ENCODE measurements around the gene GIT2.
"Not testable (repeated sequence)": the region's sequence is repeated elsewhere in the genome, so short reads cannot be mapped to it uniquely, and the experiment has no call there.

Gene GIT2

DNA sequence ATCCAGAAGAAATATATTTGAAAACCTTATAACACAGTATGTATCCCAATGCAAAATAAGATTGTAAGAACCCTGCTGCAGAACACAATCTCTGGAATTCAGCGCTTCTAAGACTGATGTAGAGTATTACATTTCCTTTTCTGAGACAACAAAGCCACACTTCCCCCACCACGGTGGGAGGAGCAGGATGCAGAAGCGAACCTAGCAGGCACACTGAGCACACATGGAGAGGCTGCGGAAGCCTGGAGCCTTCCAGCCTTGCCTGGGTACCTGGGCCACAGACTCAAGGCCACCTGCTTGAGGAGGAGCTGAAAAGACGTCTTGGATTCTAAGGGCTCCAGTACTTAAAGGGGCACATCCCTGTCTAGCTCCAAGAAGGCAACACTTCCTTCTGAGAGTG lies 49.7 kb downstream of the GIT2 start:
- no peak for DNase-seq (ENCODE audit: low read depth in 3 of 3)

- no peak for DNase-seq (ENCODE audit: low read depth in 3 of 3)
Observed at GRCh38 chr12:109944561-109945359, 51.4 kb downstream of the GIT2 start.

- no peak for DNase-seq (ENCODE audit: low read depth in 3 of 3)
Observed at GRCh38 chr12:109943811-109944210, 52.4 kb downstream of the GIT2 start.

GRCh38 chr12:109940339-109940923 lies 55.7 kb downstream of the GIT2 start:
- no peak for DNase-seq (ENCODE audit: low read depth in 3 of 3)

- no peak for DNase-seq (ENCODE audit: low read depth in 3 of 3)
Observed at GRCh38 chr12:109939504-109939903, 56.7 kb downstream of the GIT2 start.

DNA sequence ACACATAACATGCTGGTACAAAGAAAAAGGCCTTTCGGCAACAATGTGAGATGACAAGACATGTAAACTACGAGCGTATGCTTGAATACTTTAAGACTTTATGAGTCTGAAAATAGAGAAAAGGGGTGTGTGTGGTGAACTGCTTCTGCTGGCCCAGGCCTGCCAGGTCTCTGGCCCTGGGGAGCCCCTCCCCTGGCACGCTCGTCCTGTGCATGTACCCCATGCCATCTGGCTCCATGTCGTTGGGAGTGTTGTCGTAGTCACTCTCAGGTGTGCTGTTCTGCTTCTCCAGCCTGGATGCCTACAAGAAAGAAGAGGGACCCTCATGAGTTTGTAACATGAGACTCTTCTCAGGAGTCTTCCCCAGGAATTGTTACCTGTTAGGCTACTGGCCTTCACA lies 57.2 kb downstream of the GIT2 start:
- no peak for DNase-seq (ENCODE audit: low read depth in 3 of 3)

DNA sequence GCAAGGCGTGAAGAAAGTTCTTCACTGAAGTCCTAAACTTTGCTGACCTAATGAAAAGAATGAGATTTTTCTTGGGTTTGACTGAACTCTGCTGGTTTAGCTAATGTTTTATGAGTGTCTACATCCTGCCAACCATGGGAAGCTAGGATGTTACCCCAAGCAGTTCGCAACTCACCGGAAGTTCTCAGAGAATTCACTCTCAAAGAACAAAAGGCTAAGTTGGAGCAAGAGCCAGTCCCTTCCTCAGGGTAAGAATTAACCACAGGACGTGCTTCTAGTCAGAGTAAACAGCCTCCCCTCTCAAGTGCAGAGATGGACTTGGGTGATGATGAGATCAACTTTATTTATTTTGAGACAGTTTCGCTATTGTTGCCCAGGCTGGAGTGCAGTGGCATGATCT lies 58.8 kb downstream of the GIT2 start:
- DNase-seq (ENCODE audit: low read depth in 3 of 3): no peak

GRCh38 chr12:109934026-109934425 lies 62.1 kb downstream of the GIT2 start:
- DNase-seq (ENCODE audit: low read depth in 3 of 3): peak in 1 of 3 experiments; percentile 7

DNA sequence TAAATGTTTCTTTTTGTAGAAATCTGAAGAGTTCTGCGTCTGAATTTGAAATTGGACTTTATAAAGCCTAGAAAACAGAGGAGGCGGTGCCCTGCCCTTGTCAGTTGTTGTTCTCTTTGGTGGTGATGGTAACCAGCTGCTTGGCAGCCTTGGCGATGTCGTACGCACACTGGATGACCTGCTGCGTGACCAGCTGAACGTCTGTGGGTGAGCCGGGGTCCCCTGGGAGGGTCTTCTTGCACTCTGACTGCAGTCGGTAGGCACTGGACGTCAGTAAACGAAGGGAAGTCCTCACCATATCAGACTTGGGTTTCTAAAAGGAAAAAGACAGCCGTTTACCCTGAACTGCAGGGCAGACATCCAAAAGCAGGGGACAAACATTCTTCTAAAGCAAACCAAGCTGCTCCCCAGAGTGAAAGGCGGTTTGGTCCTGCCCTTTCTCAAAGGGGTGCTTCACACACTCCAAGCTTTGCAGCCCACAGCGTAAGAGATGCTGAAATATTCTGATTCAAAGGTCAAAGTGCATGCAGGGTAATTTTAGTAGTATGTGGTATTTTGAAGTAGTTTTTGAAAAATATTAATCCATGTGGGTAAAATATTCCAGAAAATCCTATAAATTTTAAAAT lies 63.2 kb downstream of the GIT2 start:
- DNase-seq (ENCODE audit: low read depth in 3 of 3): no peak

GRCh38 chr12:109931143-109931542 lies 65.0 kb downstream of the GIT2 start:
- DNase-seq (ENCODE audit: low read depth in 3 of 3): no peak

DNA sequence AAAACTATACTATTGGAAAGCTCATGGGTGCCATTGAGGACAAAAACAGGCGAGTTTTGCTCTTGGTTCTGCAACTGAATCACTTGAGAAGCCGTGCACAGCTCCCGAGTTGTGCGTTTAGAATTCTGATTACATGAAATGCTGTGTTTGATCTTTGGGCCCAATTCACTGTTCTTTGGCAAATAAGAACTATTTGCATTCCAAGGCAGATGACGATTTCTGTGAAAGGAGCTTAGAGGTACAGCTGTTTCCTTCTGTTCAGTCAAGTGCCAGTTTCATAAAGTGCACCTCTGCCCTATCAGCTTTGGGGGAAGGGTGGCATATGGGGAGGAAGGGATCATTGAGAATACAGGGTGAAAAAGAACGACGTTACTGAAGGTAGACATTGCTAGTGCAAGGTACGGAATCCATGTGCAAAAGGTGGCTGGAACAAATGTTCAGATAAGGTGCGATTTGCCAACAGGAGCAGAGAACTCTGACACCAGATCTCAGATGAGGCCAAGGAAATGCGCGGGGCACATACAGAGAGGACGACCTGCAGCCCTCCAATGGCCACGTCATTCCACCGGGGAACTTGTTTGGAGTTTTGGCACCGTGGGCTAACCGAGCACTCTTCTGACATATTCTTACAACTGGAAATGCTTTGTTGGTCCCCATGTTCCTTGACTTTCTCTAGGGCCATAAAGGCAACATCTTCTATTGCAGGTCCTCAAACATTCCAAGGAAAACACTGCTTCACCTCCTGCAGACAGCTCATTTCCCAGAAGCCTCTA lies 66.0 kb downstream of the GIT2 start:
- no peak for DNase-seq (ENCODE audit: low read depth in 3 of 3)

DNA sequence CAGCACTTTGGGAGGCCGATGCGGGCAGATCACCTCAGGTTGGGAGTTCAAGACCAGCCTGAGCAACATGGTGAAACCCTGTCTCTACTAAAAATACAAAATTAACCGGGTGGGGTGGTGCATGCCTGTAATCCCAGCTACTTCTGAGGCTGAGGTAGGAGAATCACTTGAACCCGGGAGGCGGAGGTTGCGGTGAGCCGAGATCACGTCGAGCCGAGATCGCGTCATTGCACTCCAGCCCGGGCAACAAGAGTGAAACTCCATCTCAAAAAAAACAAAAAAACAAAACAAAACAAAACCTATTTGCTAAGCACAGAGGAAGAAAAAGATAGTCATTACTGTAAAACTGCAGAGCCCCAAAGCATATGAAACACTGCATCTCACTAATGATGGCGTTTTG lies 66.8 kb downstream of the GIT2 start:
- DNase-seq (ENCODE audit: low read depth in 3 of 3): not testable (repeated sequence)

GRCh38 chr12:109928058-109928656 lies 68.0 kb downstream of the GIT2 start:
- no peak for DNase-seq (ENCODE audit: low read depth in 3 of 3)

GRCh38 chr12:109927622-109928021 lies 68.5 kb downstream of the GIT2 start:
- DNase-seq (ENCODE audit: low read depth in 3 of 3): peak in 2 of 3 experiments; percentile 25 to 26

GRCh38 chr12:109926488-109927210 lies 69.5 kb downstream of the GIT2 start:
- no peak for DNase-seq (ENCODE audit: low read depth in 3 of 3)

GRCh38 chr12:109926016-109926415 lies 70.2 kb downstream of the GIT2 start:
- DNase-seq (ENCODE audit: low read depth in 3 of 3): no peak

- no peak for DNase-seq (ENCODE audit: low read depth in 3 of 3)
Observed at GRCh38 chr12:109925185-109925840, 70.9 kb downstream of the GIT2 start.

- DNase-seq (ENCODE audit: low read depth in 3 of 3): no peak
Observed at GRCh38 chr12:109923481-109924245, 72.5 kb downstream of the GIT2 start.

DNA sequence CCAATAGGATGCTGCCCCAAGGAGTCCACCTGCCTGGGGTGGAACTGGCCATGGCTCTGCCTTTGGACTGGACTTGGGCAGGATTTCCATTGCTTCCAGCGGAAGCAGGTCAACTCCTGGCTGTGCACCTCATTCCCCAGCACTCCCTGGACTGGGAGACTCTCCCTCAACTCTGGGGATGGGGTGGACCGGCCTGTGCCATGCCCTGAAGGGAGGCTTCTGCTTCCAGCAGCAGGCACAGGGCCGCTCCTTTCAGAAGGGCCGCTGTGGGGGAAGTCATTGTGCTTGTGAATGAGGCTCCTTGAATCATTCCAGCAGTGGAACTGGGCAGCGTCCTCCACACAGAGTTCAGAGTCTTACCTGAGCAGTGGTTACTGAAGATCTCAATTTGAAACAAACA lies 73.1 kb downstream of the GIT2 start:
- no peak for DNase-seq (ENCODE audit: low read depth in 3 of 3)

GRCh38 chr12:109921982-109922381 lies 74.2 kb downstream of the GIT2 start:
- DNase-seq (ENCODE audit: low read depth in 3 of 3): no peak
